HCT116 (cell line): ENCODE measurements around the gene TBCD. TPM values are rescaled to one million over a fixed set of nuclear protein-coding genes. Genes with fewer than 3 reads are reported as not detected.

ENCODE experiments used
- ATAC-seq: fragments of 200-7000 bp; cut with Tn5 transposase; 2 replicates; pipeline ENCODE4 v1.9.1; 2020; ENCODE audit warnings: mild to moderate bottlenecking, moderate library complexity
- BruUV-seq: library from RNA; stranded (reverse); fragments of 400-500 nt; replicated peaks from 2 replicates; lab custom pipeline; 2021; lab: Mats Ljungman, UMichigan
- CTCF ChIA-PET: fragments of 300-600 bp; sonication (Branson Sonifier 250); formaldehyde crosslinking; loops from one replicate; lab custom pipeline; 2021; ENCODE audit warnings: antibody characterized with exemption; lab: Charles Lee
- POLR2A ChIA-PET: fragments of 300-600, 350-600 bp; sonication (Branson Sonifier 250); formaldehyde crosslinking; loops from one replicate; lab custom pipeline; 2021; ENCODE audit warnings: antibody characterized with exemption; lab: Charles Lee
- RAD21 ChIA-PET, 2 experiments: fragments of 300-600 bp; sonication (Branson Sonifier 250); formaldehyde crosslinking; loops; one replicate each; lab custom pipeline; 2023; ENCODE audit warnings: low total read pairs in 2 of 2; ENCODE audit not compliant: uncharacterized antibody in 2 of 2, unreplicated experiment in 2 of 2, low non-redundant PET in 1 of 2; lab: Charles Lee
- DNase-seq: peaks from one replicate; pipeline ENCODE4 v3.0.0-alpha.2; 2010; ENCODE audit warnings: low read depth, low spot score
- H2AFZ ChIP-seq: fragments of 200-600 bp; shearing (Covaris generic), sonication (generic); 2 replicates; pipeline ENCODE4 v1.6.1; 2017; ENCODE audit warnings: low read depth, mixed run types, mixed read lengths, antibody characterized with exemption, low read length; ENCODE audit not compliant: poor library complexity, severe bottlenecking
- H3K27ac ChIP-seq: 2 replicates; pipeline ENCODE4 v1.5.1; 2012; ENCODE audit warnings: low read depth, low read length
- H3K27me3 ChIP-seq: fragments of 200-600 bp; sonication (generic); 2 replicates; pipeline ENCODE4 v1.6.1; 2016; ENCODE audit warnings: mixed run types, low read length, mixed read lengths; ENCODE audit not compliant: insufficient read depth
- H3K36me3 ChIP-seq, 2 experiments: fragments of 200-500 bp in 1 of 2; fragments of 200-600 bp in 1 of 2; sonication (Bioruptor generic) in 1 of 2; sonication (generic) in 1 of 2; 2 replicates each; pipeline versions ENCODE4 v1.5.1 to v1.6.1; 2014 to 2016; ENCODE audit warnings: low read length in 2 of 2, inconsistent platforms in 1 of 2, mixed read lengths in 1 of 2, mixed run types in 1 of 2; ENCODE audit not compliant: insufficient read depth in 2 of 2, control insufficient read depth in 1 of 2
- H3K4me1 ChIP-seq, 2 experiments: fragments of 200-600 bp in 1 of 2; sonication (generic) in 1 of 2; 2 replicates each; pipeline versions ENCODE4 v1.5.1 to v1.6.1; 2012 to 2017; ENCODE audit warnings: low read length in 2 of 2, inconsistent platforms in 1 of 2, mild to moderate bottlenecking in 1 of 2, mixed read lengths in 1 of 2, mixed run types in 1 of 2, moderate library complexity in 1 of 2; ENCODE audit not compliant: insufficient read depth in 2 of 2, control insufficient read depth in 1 of 2
- H3K4me2 ChIP-seq: fragments of 200-600 bp; sonication (generic); 2 replicates; pipeline ENCODE4 v1.6.1; 2017; ENCODE audit warnings: mixed run types, low read length, mixed read lengths
- H3K4me3 ChIP-seq, 2 experiments: fragments of 200-600 bp in 1 of 2; sonication (generic) in 1 of 2; replicated peaks in 1 of 2; 2 replicates each; pipeline ENCODE4 v1.5.1; 2011 to 2016; ENCODE audit warnings: low read length in 2 of 2, control low read depth in 1 of 2, low read depth in 1 of 2, mild to moderate bottlenecking in 1 of 2, mixed read lengths in 1 of 2, mixed run types in 1 of 2
- H3K79me2 ChIP-seq: fragments of 200-600 bp; sonication (generic); 2 replicates; pipeline ENCODE4 v1.6.1; 2017; ENCODE audit warnings: mild to moderate bottlenecking, mixed run types, low read length, moderate library complexity, mixed read lengths; ENCODE audit not compliant: insufficient read depth
- H3K9ac ChIP-seq: fragments of 200-600 bp; sonication (generic); 2 replicates; pipeline ENCODE4 v1.6.1; 2016; ENCODE audit warnings: low read length, mixed read lengths
- H3K9me2 ChIP-seq: fragments of 200-600 bp; sonication (generic), shearing (Covaris generic); 2 replicates; pipeline ENCODE4 v1.6.1; 2017; ENCODE audit warnings: mixed run types, mild to moderate bottlenecking, moderate library complexity; ENCODE audit not compliant: insufficient read depth
- H3K9me3 ChIP-seq, 2 experiments: fragments of 200-500 bp in 1 of 2; fragments of 200-600 bp in 1 of 2; sonication (Bioruptor generic) in 1 of 2; sonication (generic) in 1 of 2; 2 replicates each; pipeline ENCODE4 v1.6.1; 2014 to 2017; ENCODE audit warnings: low read length in 2 of 2, mixed read lengths in 2 of 2, inconsistent platforms in 1 of 2, low read depth in 1 of 2, mild to moderate bottlenecking in 1 of 2, mixed run types in 1 of 2, moderate library complexity in 1 of 2; ENCODE audit not compliant: control insufficient read depth in 1 of 2, insufficient read depth in 1 of 2
- H4K20me1 ChIP-seq: fragments of 200-600 bp; sonication (generic), shearing (Covaris generic); 2 replicates; pipeline ENCODE4 v1.6.1; 2017; ENCODE audit warnings: mixed run types, mild to moderate bottlenecking, moderate library complexity; ENCODE audit not compliant: insufficient read depth
- CBX3 ChIP-seq: IDR thresholded peaks from 2 replicates; pipeline ENCODE4 v1.6.1; 2012; ENCODE audit warnings: low read depth
- CEBPB ChIP-seq: IDR thresholded peaks from 2 replicates; pipeline ENCODE4 v1.6.1; 2012; ENCODE audit warnings: low read depth
- EZH2 ChIP-seq: fragments of 200-600 bp; sonication (generic); IDR thresholded peaks from 2 replicates; pipeline ENCODE4 v1.6.1; 2017; ENCODE audit warnings: antibody characterized with exemption, mixed run types
- FOSL1 ChIP-seq: IDR thresholded peaks from 2 replicates; pipeline ENCODE4 v1.6.1; 2012; ENCODE audit warnings: low read depth
- JUND ChIP-seq: IDR thresholded peaks from 2 replicates; pipeline ENCODE4 v1.6.1; 2012
- MAX ChIP-seq: IDR thresholded peaks from 2 replicates; pipeline ENCODE4 v1.6.1; 2012
- POLR2A ChIP-seq: IDR thresholded peaks from 2 replicates; pipeline ENCODE4 v1.7.0; 2011; ENCODE audit warnings: borderline replicate concordance; ENCODE audit not compliant: insufficient read depth, insufficient read length; ENCODE audit errors: extremely low read depth
- RAD21 ChIP-seq: IDR thresholded peaks from 2 replicates; pipeline ENCODE4 v1.6.1; 2012; ENCODE audit warnings: low read depth, mild to moderate bottlenecking
- REST ChIP-seq: IDR thresholded peaks from 2 replicates; pipeline ENCODE4 v1.6.1; 2012; ENCODE audit warnings: low read depth
- TCF7L2 ChIP-seq: IDR thresholded peaks from 2 replicates; pipeline ENCODE4 v1.7.0; 2011; ENCODE audit warnings: borderline replicate concordance, inconsistent platforms; ENCODE audit not compliant: insufficient read depth, insufficient read length; ENCODE audit errors: extremely low read depth
- YY1 ChIP-seq: IDR thresholded peaks from 2 replicates; pipeline ENCODE4 v1.6.1; 2011; ENCODE audit warnings: low read length, low read depth, moderate library complexity, mild to moderate bottlenecking; ENCODE audit not compliant: insufficient replicate concordance; ENCODE audit errors: extremely low read depth
- ZBTB33 ChIP-seq: IDR thresholded peaks from 2 replicates; pipeline ENCODE4 v1.6.1; 2011; ENCODE audit warnings: mild to moderate bottlenecking, low read length, moderate library complexity; ENCODE audit not compliant: insufficient replicate concordance; ENCODE audit errors: extremely low read depth
- ZFX ChIP-seq: fragments of 450-650 bp; IDR thresholded peaks from 2 replicates; pipeline ENCODE4 v1.6.1; 2017
- ZNF274 ChIP-seq: fragments of 200-500 bp; sonication (Bioruptor generic); IDR thresholded peaks from 2 replicates; pipeline ENCODE4 v1.6.1; 2014; ENCODE audit warnings: mild to moderate bottlenecking, low read depth, low read length, inconsistent platforms
- intact Hi-C: fragments of 100-400 bp; cut with micrococcal nuclease; formaldehyde crosslinking; loops from 2 replicates; pipeline ENCODE4 v1.10.0; 2022
- total RNA-seq: library from RNA; stranded (reverse); gene quantifications from one replicate; pipeline ENCODE4 v1.2.1, GENCODE V29; 2021; ENCODE audit not compliant: unreplicated experiment
- TF ChIP-seq, protein P1 (sequence below): IDR thresholded peaks from 2 replicates; pipeline ENCODE4 v1.6.1; 2012
- TF ChIP-seq, protein P2 (sequence below), 3 experiments: fragments of 200-600 bp in 1 of 3; sonication (generic) in 1 of 3; IDR thresholded peaks in 2 of 3; conservative IDR thresholded peaks in 1 of 3; 2 replicates each; pipeline ENCODE4 v1.5.1; 2012 to 2017; ENCODE audit warnings: low read depth in 2 of 3, low read length in 2 of 3, antibody characterized with exemption in 1 of 3, borderline replicate concordance in 1 of 3, control low read depth in 1 of 3, mild to moderate bottlenecking in 1 of 3, mixed read lengths in 1 of 3, mixed run types in 1 of 3, moderate library complexity in 1 of 3; ENCODE audit not compliant: insufficient read depth in 1 of 3

The TBCD gene
- total RNA-seq, 1 experiment from 2014 or later = 152 TPM

DNA sequence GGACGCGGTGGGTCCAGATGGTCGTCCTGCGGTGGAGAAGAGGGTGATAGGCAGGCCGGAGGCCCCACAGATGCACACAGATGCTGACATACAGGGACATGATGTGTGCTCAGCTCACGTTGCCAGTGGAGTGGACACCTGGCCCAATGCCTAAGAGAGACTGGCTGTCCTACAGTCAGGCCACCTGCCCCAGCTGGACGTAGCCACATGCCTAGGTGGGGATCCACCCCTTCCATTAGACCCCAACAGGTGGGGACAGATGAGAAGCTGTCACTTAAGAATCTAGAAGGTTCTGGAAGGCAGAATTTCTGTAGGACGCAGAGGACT, 205.6 kb downstream of the TBCD start:
- H2AFZ ChIP-seq = no peak overlapping the region
- H3K36me3 ChIP-seq = peaks cover 0 to 8% of the 10 kb centered on the region in 2 experiments; a peak in 2 of 4 replicates
- ATAC-seq (no peak), DNase-seq (no peak)
- intact Hi-C loops = no loop called here
- no peaks in the 10 kb centered on the region for H3K27me3 ChIP-seq
- RAD21 ChIA-PET = no interaction called here
- H4K20me1 ChIP-seq = no peaks in the 10 kb centered on the region
- H3K4me3 ChIP-seq = no peak overlapping the region
- H3K4me1 ChIP-seq = no peaks in the 10 kb centered on the region
- no peaks in the 10 kb centered on the region for H3K79me2 ChIP-seq
- no peak overlapping the region for H3K4me2 ChIP-seq
- no peaks in the 10 kb centered on the region for H3K9me3 ChIP-seq
- POLR2A ChIA-PET = no interaction called here
- no TSS peak for BruUV-seq
- H3K9ac ChIP-seq = no peak overlapping the region
- H3K9me2 ChIP-seq = no peaks in the 10 kb centered on the region
- no peak overlapping the region for H3K27ac ChIP-seq
- CTCF ChIA-PET = no interaction called here
- TF ChIP-seq REST (no peak), MAX (no peak), ZBTB33 (no peak), JUND (no peak), CBX3 (no peak), ZFX (no peak), TCF7L2 (no peak), RAD21 (no peak), POLR2A (no peak), CEBPB (no peak), FOSL1 (no peak), EZH2 (no peak), ZNF274 (no peak), YY1 (no peak)
- TF ChIP-seq, protein P1, sequence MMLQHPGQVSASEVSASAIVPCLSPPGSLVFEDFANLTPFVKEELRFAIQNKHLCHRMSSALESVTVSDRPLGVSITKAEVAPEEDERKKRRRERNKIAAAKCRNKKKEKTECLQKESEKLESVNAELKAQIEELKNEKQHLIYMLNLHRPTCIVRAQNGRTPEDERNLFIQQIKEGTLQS = no peak
- TF ChIP-seq, protein P2, sequence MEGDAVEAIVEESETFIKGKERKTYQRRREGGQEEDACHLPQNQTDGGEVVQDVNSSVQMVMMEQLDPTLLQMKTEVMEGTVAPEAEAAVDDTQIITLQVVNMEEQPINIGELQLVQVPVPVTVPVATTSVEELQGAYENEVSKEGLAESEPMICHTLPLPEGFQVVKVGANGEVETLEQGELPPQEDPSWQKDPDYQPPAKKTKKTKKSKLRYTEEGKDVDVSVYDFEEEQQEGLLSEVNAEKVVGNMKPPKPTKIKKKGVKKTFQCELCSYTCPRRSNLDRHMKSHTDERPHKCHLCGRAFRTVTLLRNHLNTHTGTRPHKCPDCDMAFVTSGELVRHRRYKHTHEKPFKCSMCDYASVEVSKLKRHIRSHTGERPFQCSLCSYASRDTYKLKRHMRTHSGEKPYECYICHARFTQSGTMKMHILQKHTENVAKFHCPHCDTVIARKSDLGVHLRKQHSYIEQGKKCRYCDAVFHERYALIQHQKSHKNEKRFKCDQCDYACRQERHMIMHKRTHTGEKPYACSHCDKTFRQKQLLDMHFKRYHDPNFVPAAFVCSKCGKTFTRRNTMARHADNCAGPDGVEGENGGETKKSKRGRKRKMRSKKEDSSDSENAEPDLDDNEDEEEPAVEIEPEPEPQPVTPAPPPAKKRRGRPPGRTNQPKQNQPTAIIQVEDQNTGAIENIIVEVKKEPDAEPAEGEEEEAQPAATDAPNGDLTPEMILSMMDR (IDR thresholded peaks at IDR 0.05 in 2 of 3, conservative IDR thresholded peaks at IDR 0.05 in 1 of 3; ENCODE audit: borderline replicate concordance in 1 of 3, insufficient read depth in 1 of 3, low read depth in 2 of 3, low read length in 2 of 3) = no peak
